Muscle layer of colon (tissue), 2 donors: ENCODE data around the gene ARMH4.
A peak's percentile ranks its signal among the peaks of the same experiment; 100 is the strongest.

ENCODE experiments used
- H3K27ac ChIP-seq: one replicate; pipeline ENCODE4 v1.7.0; 2013; ENCODE audit warnings: low read depth, mild to moderate bottlenecking, low read length, moderate library complexity
- H3K27me3 ChIP-seq, 2 donors: one replicate each; pipeline ENCODE4 v1.7.0; 2013; ENCODE audit warnings: low read length in 2 of 2, mild to moderate bottlenecking in 2 of 2; ENCODE audit not compliant: insufficient read depth in 2 of 2, control insufficient read depth in 1 of 2
- H3K36me3 ChIP-seq: one replicate; pipeline ENCODE4 v1.7.0; 2013; ENCODE audit warnings: mild to moderate bottlenecking, low read length; ENCODE audit not compliant: insufficient read depth
- H3K4me1 ChIP-seq: one replicate; pipeline ENCODE4 v1.7.0; 2013; ENCODE audit warnings: mild to moderate bottlenecking, low read length; ENCODE audit not compliant: insufficient read depth
- H3K4me3 ChIP-seq, 2 donors: one replicate each; pipeline ENCODE4 v1.7.0; 2013; ENCODE audit warnings: low read length in 2 of 2, low read depth in 1 of 2, mild to moderate bottlenecking in 1 of 2, moderate library complexity in 1 of 2
- H3K9ac ChIP-seq: one replicate; pipeline ENCODE4 v1.7.0; 2013; ENCODE audit warnings: low read length
- H3K9me3 ChIP-seq: one replicate; pipeline ENCODE4 v1.7.0; 2013; ENCODE audit warnings: mild to moderate bottlenecking, low read length
- donor health status: abdominal sarcoma.
- donor health status: Adenocarcinoma of cecum.

ARMH4 gene

DNA sequence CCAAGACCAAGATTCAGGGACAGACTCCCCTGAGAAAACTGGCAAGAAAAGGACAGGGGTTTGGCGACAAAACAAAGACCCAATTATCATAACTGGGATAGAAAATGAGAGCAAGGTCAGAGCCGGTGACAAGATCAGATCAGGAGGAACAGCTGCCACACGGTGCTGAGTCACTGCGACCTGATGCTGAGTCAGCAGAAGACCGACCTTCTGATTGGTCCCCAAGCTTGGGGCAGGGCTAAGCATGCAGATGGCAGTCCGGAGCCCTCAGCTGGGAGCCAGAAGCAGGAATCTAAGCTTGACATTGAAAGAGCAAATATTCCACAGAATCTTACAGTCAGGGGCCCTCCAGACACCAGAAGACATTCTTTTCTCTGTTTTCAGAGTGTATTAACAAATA is 19.1 kb upstream of the ARMH4 start:
- no peaks in the 10 kb centered on the region for H3K36me3 ChIP-seq
- no peak overlapping the region for H3K27ac ChIP-seq
- no peak overlapping the region for H3K4me3 ChIP-seq
- H3K9me3 ChIP-seq: no peaks in the 10 kb centered on the region
- H3K9ac ChIP-seq: no peak overlapping the region
- H3K27me3 ChIP-seq: no peaks in the 10 kb centered on the region
- H3K4me1 ChIP-seq: no peaks in the 10 kb centered on the region

DNA sequence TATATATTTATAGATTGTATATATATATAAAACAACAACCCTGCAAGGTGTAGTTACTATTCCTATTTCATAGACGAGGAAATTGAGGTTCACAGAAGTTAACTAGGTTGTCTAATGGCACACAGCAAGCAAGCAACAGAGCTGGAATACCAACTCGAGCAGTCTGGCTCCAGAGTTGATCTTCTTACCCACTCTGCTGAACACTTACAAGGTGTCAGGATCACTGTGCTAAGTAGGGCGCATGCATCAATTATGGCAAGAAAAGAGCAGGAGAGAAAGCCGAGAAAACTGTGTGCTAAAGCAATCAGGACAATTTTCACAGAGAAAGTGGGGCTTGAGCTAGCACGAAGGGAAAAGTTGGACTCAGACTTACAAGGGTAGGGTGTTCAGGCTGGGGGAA is 15.9 kb upstream of the ARMH4 start:
- H3K4me1 ChIP-seq: no peaks in the 10 kb centered on the region
- no peak overlapping the region for H3K9ac ChIP-seq
- H3K27ac ChIP-seq: no peak overlapping the region
- no peaks in the 10 kb centered on the region for H3K9me3 ChIP-seq
- H3K36me3 ChIP-seq: no peaks in the 10 kb centered on the region
- H3K27me3 ChIP-seq: no peaks in the 10 kb centered on the region
- no peak overlapping the region for H3K4me3 ChIP-seq

DNA sequence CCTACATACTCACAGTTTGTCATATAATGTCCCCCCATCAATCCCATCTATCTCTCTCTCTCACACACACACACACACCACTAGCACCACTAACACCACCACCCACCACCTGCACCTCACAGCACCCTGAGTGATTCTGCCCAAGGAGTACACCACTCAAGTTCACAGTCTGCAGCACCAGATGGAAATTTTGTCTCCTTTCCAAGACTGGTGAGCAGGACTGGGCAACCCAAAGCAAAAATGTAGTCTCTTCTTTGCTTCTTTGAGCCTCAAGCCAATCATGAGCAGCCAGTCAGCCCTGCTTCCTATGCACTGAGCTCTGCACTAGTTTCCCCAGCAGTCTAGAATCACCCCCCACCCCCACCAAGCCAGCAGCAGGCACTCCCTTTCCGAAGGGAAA is 15.0 kb upstream of the ARMH4 start:
- Histone ChIP-seq H3K4me1 (no peaks in the 10 kb centered on the region), H3K36me3 (no peaks in the 10 kb centered on the region), H3K9ac (no peak overlapping the region), H3K9me3 (no peaks in the 10 kb centered on the region), H3K27me3 (no peaks in the 10 kb centered on the region), H3K27ac (no peak overlapping the region), H3K4me3 (no peak overlapping the region)

DNA sequence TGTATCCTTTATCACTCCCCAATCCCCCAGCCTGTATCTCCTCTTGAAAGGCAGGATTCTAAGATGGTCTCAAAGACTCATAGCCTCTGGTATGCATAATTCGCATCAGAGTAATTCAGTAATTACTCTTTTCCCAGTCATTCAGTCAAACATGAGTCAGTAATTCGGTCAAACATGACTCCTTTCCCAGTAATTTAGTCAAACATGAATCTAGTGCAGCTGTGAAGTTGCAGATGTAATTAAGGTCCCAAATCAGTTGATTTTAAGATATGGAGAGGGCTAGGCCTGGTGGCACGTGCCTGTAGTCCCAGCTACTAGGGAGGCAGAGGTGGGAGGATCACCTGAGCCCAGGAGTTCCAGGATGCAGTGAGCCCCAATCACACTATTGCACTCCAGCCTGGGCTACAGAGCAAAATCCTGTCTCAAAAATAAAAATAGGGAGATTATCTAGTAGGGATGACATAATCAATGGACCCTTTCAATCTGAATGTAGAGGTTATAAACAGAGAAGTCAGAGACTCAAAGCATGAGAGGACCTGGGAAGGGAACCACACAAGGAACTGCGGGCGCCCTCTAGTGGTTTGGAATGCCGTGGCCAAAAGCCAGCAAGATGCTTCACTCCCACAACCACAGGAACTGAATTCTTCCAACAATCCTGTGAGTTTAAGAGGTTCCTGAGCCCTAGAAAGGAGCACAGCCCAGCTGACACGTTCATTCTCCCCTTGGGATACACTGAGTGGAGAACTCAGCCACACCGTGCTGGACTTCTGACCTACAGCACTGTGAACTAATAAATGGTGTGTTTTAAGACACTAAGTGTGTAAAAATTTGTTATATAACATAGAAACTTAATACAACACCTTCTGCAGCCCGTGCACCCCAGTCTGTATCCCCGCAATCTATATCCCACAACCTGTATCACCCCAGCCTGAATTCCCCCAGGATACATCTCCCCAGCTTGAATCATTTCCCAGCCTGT is 14.3 kb upstream of the ARMH4 start:
- Histone ChIP-seq H3K9me3 (no peaks in the 10 kb centered on the region), H3K4me1 (no peaks in the 10 kb centered on the region), H3K27ac (no peak overlapping the region), H3K27me3 (no peaks in the 10 kb centered on the region), H3K36me3 (no peaks in the 10 kb centered on the region), H3K9ac (no peak overlapping the region), H3K4me3 (no peak overlapping the region)

DNA sequence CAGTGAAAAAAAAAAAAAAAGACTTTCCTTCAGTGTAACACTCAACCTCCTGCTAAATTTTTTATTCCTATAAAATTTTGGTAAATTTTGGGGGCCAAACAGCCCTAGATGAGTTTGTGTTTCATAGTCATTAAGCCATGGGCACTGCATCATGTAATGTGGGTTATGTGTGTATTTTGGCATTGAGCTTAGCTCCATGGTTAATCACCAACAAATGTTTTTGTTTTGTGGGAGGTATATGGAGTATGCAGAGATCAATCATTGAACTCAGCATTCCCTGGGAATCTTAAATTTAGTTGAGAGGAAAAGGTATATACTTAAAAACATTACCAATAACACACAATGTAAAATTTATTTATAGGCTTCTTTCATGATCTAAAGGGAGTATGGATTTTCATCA is 8.5 kb upstream of the ARMH4 start:
- H3K4me1 ChIP-seq: no peaks in the 10 kb centered on the region
- H3K36me3 ChIP-seq: no peaks in the 10 kb centered on the region
- no peak overlapping the region for H3K27ac ChIP-seq
- no peaks in the 10 kb centered on the region for H3K27me3 ChIP-seq
- no peaks in the 10 kb centered on the region for H3K9me3 ChIP-seq
- no peak overlapping the region for H3K9ac ChIP-seq
- H3K4me3 ChIP-seq: no peak overlapping the region

DNA sequence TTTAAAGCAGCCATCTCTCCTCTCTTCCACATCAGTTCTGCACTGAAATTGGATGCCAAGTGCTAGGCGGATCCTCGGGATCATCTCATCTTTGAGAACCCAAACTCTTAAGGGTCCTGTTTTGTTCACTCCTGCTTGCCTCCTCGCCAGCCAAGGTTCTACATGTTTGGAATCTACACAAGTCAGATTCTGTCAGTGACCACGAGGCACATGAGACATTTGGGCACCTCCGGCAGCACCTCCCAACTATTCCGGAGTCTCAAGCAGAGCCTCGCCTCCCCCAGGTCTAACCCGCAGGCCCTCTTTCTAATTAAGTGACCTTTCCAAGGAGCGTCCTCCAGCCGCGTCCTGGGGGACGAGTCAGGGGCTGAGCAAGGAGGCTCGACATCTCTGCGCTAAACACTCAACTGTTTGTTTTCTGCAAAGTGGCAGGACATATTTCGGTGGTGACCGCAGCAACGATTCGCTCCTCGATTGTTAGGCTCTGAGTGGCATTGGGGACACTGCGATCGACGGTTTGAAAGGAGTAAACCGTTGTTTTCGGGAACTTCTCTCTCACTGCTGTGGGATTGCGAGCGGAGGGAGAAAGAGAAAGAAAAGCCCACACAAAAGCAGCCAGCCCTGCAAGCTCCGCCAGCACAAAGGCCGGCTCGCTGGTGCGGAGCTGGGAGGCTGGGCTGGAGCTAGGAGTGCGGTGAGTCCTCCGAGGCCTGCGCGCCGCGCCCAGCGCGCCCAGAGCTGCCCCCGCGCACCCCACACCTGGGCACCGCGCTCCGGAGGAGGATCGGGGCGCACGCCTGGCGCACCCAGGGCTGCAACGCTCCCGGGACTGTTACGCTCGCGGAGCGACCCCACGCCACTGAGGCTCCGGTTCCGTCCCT is 640 bp downstream of the ARMH4 start:
- peaks cover 0 to 4% of the 10 kb centered on the region in 2 donors for H3K27me3 ChIP-seq
- H3K36me3 ChIP-seq: no peaks in the 10 kb centered on the region
- H3K27ac ChIP-seq: peak overlapping the region; percentile 43
- peak overlapping the region; percentile 78 to 83 for H3K4me3 ChIP-seq
- H3K9ac ChIP-seq: no peak overlapping the region
- no peaks in the 10 kb centered on the region for H3K9me3 ChIP-seq
- H3K4me1 ChIP-seq: peaks cover 6% of the 10 kb centered on the region

DNA sequence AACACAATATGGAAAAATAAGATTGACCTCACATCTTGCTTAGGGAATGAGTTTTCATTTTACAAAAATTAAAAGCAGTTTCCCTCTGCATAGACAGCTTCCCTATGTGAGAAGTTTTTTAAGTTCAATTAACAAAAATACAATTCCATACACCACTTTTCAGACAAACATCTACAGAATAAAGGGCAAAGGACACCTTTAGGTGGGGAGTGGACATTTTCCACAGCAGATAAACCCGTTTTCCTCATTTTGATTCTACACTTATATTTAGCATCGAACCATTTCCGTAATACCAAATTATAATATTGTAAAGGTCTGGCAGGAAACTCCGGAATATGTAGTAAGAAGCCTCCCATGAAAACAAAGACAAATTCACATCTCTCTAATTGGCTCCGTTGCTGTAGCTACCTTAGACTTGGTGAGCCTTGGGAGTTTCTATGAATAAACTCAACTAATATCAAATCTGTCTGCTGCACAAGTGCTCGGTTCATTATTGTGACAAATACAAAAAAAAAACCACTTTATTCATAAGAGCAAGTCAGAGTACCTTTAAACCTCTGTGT is 1.7 kb downstream of the ARMH4 start:
- peaks cover 6% of the 10 kb centered on the region for H3K4me1 ChIP-seq
- H3K4me3 ChIP-seq: no peak overlapping the region
- no peaks in the 10 kb centered on the region for H3K9me3 ChIP-seq
- H3K27me3 ChIP-seq: peaks cover 0 to 4% of the 10 kb centered on the region in 2 donors
- H3K36me3 ChIP-seq: no peaks in the 10 kb centered on the region
- H3K9ac ChIP-seq: no peak overlapping the region
- H3K27ac ChIP-seq: no peak overlapping the region

DNA sequence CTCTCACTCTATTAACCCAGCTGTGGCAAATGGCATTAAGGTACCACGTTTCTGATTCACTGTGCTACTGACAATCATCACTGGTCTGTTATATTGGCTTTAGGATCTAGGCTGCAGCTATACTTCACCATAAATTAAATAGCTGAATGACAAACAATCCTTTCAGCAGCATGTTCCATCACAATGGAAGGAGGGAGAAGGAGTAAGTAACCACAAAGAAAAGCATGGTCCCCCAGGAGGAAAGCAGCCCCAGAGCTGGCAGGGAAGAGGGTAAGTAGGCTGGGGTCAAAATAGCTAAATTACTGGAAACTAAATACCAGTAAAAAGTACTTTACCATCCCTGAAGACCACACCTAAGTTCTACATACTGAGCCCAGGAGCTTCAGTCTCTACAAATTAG is 2.8 kb downstream of the ARMH4 start:
- Histone ChIP-seq H3K9me3 (no peaks in the 10 kb centered on the region), H3K36me3 (no peaks in the 10 kb centered on the region), H3K27me3 (peaks cover 0 to 4% of the 10 kb centered on the region in 2 donors), H3K4me3 (no peak overlapping the region), H3K27ac (no peak overlapping the region), H3K9ac (no peak overlapping the region), H3K4me1 (peaks cover 6% of the 10 kb centered on the region)

DNA sequence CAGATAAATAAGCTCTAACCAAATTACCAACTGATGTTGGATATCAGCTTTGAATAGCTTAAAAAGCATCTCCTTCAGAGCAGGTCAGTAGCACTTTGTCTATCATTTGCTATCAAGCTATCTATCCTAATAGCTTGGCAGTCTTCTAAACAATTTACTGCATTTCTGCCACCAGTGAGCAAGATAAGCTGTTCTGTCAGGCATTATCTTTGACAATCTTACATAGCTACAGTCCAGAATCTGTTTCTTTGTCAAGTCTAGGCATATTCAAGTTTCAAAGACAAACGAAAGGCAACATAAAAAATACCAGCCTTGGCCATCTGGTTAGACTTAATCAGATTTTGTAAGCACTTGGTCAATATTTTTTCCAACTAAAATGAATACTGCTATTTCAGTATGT is 5.6 kb downstream of the ARMH4 start:
- Histone ChIP-seq H3K27ac (no peak overlapping the region), H3K27me3 (peaks cover 0 to 4% of the 10 kb centered on the region in 2 donors), H3K4me1 (peaks cover 6% of the 10 kb centered on the region)

DNA sequence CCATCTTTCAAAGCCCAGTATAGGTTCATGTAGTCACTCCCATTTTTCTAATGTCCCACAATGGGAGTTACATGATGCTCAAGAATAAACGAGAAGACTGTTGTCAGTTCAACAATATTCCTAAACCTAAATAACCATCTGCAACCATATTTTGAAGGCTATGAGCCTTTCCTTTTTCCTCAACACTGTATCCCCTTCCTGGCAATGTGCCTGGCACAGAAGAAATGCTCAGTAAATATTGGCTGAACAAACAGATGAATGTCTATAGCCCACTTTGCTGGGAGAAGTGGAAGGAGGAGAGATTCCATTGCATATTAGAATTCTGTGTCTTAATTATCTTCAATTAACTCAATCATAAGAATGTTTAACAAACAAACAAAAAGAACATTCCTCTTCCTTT is 6.1 kb downstream of the ARMH4 start:
- Histone ChIP-seq H3K27me3 (peaks cover 0 to 4% of the 10 kb centered on the region in 2 donors), H3K4me3 (no peak overlapping the region), H3K4me1 (peaks cover 2% of the 10 kb centered on the region), H3K9me3 (no peaks in the 10 kb centered on the region), H3K9ac (no peak overlapping the region), H3K27ac (no peak overlapping the region), H3K36me3 (no peaks in the 10 kb centered on the region)

More for the DNA sequence above, 5.6 kb downstream of the ARMH4 start:
- H3K36me3 ChIP-seq: no peaks in the 10 kb centered on the region
- H3K9me3 ChIP-seq: no peaks in the 10 kb centered on the region
- H3K4me3 ChIP-seq: no peak overlapping the region
- H3K9ac ChIP-seq: no peak overlapping the region

DNA sequence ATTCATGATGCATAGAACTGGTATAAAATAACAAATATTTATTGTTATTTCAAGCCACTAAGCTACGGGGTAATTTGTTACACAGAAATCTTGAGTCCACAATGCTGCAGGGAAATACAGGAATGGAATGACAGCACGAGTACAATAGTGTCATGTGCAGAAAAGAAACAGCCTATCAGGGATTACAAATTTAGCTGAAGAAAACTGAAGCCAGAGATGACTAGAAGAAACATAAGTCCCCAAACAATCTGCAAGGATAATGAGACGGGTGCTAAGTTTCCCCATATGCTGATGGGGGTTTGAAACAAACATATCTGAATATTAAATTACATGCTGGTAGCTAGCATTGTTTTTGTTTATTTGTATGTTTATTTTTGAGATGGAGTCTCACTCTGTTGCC is 8.9 kb downstream of the ARMH4 start:
- Histone ChIP-seq H3K36me3 (no peaks in the 10 kb centered on the region), H3K9ac (no peak overlapping the region), H3K9me3 (no peaks in the 10 kb centered on the region), H3K4me1 (no peaks in the 10 kb centered on the region), H3K27me3 (no peaks in the 10 kb centered on the region), H3K27ac (no peak overlapping the region), H3K4me3 (no peak overlapping the region)
